Hematopoietic multipotent progenitor cell (in vitro differentiated cells): ENCODE measurements around the gene ASPM. TPM values are rescaled to one million over a fixed set of nuclear protein-coding genes. Genes with fewer than 3 reads are reported as not detected.

Experiments
- DNase-seq, 3 donors: peaks; one replicate each; pipeline ENCODE4 v3.0.0-alpha.2; 2011 to 2015; ENCODE audit warnings: low read depth in 2 of 3, low spot score in 2 of 3
- total RNA-seq: library from RNA; depleted of rRNA; stranded (reverse); fragments of >200 nt; gene quantifications from one replicate; pipeline ENCODE4 v1.2.3, GENCODE V29; 2012

ASPM gene, protein sequence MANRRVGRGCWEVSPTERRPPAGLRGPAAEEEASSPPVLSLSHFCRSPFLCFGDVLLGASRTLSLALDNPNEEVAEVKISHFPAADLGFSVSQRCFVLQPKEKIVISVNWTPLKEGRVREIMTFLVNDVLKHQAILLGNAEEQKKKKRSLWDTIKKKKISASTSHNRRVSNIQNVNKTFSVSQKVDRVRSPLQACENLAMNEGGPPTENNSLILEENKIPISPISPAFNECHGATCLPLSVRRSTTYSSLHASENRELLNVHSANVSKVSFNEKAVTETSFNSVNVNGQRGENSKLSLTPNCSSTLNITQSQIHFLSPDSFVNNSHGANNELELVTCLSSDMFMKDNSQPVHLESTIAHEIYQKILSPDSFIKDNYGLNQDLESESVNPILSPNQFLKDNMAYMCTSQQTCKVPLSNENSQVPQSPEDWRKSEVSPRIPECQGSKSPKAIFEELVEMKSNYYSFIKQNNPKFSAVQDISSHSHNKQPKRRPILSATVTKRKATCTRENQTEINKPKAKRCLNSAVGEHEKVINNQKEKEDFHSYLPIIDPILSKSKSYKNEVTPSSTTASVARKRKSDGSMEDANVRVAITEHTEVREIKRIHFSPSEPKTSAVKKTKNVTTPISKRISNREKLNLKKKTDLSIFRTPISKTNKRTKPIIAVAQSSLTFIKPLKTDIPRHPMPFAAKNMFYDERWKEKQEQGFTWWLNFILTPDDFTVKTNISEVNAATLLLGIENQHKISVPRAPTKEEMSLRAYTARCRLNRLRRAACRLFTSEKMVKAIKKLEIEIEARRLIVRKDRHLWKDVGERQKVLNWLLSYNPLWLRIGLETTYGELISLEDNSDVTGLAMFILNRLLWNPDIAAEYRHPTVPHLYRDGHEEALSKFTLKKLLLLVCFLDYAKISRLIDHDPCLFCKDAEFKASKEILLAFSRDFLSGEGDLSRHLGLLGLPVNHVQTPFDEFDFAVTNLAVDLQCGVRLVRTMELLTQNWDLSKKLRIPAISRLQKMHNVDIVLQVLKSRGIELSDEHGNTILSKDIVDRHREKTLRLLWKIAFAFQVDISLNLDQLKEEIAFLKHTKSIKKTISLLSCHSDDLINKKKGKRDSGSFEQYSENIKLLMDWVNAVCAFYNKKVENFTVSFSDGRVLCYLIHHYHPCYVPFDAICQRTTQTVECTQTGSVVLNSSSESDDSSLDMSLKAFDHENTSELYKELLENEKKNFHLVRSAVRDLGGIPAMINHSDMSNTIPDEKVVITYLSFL (N-terminal part only)
- 1.3 TPM for total RNA-seq

GRCh38 chr1:197146101-197147095, at the start of gene ASPM:
ASPM (minus strand) TSS chr1:197146669; CDS start chr1:197146437, 232 bp downstream.
- DNase-seq, result peak; percentile 81 to 98 (median 96)

DNA sequence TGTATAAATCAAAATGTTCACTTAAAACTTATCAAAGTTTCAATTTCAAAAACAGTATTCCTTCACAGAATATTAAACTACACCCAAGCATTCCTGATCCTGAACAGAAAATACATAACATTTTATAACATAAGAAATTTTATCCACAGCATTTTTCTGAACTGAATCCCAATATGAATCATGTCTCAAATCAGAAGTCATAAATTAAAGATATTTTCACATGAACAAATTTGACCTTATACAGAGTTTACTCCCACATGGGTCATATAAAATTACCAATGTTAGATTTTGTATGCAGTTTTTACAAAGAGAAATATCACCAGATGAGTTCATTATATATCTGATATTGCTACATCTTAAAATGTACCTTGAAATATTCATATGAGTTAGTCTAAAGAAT, 48.6 kb upstream of the ASPM start:
- DNase-seq, result no peak

DNA sequence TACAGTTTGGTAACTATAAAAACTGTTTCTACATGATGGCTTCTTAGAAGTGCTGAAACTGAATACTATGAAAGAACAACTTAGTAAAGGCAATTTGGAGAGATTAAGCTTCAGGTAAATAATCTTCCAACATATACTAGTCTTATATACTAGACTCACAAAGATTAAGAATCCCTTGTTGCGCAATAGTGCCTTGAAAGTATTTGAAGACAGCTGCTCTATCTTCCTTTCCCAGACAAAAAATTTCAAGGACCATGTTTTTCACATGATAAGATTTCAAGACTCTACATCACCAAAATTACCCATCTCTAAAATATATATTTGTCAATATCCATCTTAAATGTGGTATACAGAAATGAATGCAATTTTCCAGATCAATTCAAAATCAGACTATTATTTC, 37.7 kb upstream of the ASPM start:
- DNase-seq, result no peak

GRCh38 chr1:197183195-197183748, 36.8 kb upstream of the ASPM start:
- no peak for DNase-seq

DNA sequence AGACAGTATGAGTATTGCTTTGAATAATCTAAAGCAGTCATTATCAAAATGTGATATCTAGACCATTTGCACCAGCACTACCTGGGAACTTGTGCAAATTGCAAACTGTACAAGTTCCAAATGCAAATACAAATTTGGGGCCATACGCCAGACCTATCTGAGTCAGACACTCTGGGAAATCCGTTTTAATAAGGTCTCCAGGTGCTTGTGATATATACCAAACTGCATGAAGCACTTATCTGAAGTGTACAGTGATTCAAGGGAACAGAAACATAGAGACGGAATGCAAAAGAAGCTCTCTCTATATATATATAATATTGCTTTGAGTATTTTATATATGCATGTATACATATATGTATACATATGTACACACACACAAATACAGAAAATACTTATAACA, 36.2 kb upstream of the ASPM start:
- DNase-seq, result no peak

- no peak for DNase-seq
Measured at GRCh38 chr1:197181982-197182381, 35.5 kb upstream of the ASPM start.

- DNase-seq, result peak in 2 of 3 donors; percentile 36 to 49
Measured at GRCh38 chr1:197180252-197180878, 33.9 kb upstream of the ASPM start.

DNA sequence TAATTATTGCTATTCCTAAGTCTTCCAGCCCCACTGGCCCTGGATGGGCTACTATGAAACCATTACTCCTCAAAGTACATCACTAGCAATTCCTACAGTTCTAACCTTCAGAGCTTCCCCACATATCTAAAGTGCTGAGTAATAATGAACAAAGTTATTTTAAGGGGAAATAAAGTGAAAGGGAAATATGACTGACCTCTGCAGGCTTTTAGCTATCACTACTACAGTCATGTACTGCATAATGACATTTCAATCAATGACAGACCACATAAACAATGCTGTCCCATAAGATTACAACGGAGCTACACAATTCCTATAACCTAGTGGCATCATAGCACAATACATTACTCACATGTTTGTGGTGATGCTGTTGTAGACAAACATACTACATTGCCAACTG, 32.5 kb upstream of the ASPM start:
- peak in 2 of 3 donors; percentile 36 to 69 for DNase-seq

GRCh38 chr1:197174818-197175217, 28.3 kb upstream of the ASPM start:
- DNase-seq, result no peak

GRCh38 chr1:197173571-197174507, 27.4 kb upstream of the ASPM start:
- no peak for DNase-seq

GRCh38 chr1:197171531-197171930, 25.1 kb upstream of the ASPM start:
- DNase-seq, result no peak

GRCh38 chr1:197170538-197170937, 24.1 kb upstream of the ASPM start:
- DNase-seq, result no peak

DNA sequence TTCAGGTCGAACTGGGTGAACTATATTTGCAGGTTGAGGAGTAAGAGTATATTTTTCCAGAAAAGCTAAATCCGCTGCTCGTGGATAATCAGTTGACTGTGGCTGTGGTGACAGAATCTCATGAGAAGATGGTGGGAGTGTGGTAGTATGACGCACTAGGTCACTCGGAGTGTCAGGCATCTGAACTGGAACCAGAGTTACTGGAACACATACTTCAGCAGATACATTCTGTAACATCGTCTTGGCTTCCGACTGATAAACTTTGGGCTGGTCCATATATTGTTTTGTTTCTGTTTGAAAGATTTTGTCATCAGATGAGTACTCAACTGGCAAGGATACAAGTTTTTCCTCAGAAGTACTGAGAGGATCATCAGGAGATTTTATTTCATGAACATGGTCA, 13.0 kb upstream of the ASPM start:
- DNase-seq, result no peak

- DNase-seq, result no peak
Measured at GRCh38 chr1:197156692-197157091, 10.2 kb upstream of the ASPM start.

DNA sequence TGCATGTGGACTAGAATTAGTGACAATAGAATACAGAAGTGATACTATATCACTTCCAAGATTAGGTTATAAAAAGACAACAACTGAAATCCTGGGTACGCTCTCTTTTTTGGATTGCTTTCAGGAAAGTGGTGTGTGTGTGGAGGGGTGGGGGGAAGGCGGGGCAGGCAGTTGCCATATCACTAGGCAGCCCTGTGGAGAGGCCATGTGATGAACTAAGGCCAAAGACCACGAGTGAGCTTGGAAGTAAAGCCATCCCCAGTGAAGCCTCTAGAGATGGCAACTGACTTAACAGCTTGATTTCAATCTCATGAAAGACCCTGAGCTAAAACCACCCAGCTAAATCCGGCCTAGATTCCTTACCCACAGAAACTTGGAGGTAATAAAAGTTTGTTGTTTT, 6.2 kb upstream of the ASPM start:
- DNase-seq, result no peak

DNA sequence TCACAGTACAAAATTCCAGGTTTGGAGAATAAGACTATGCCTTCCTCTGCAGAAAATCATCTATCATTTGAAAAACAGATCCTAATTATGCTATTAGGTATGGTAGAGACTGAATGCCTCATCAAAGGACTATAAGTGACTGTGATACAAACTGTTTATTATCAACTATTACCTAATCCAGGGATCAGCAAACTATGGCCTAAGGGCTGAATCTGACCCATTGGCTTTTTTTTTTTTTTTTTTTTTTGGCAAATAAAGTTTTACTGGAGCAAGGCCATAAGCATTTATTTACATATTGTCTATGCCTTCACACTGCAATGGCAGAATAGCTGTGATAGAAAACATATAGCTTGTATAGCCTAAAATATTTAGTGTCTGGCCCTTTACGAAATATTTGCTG, 4.7 kb upstream of the ASPM start:
- DNase-seq, result no peak

- DNase-seq, result no peak
Measured at GRCh38 chr1:197150336-197151005, 4.0 kb upstream of the ASPM start.
